Mucosa of stomach (tissue), 1 donor: ENCODE measurements around the gene TRAPPC2L.

Experiments
- H3K27me3 ChIP-seq: one replicate; pipeline ENCODE4 v1.7.0; 2013; ENCODE audit warnings: mild to moderate bottlenecking, low read length; ENCODE audit not compliant: control insufficient read depth, insufficient read depth
- H3K36me3 ChIP-seq: one replicate; pipeline ENCODE4 v1.7.0; 2013; ENCODE audit warnings: low read length; ENCODE audit not compliant: control insufficient read depth, insufficient read depth
- H3K4me1 ChIP-seq: one replicate; pipeline ENCODE4 v1.7.0; 2013; ENCODE audit warnings: mild to moderate bottlenecking, low read length; ENCODE audit not compliant: control insufficient read depth, insufficient read depth
- H3K4me3 ChIP-seq: one replicate; pipeline ENCODE4 v1.7.0; 2013; ENCODE audit warnings: low read length
- H3K9ac ChIP-seq: one replicate; pipeline ENCODE4 v1.7.0; 2013; ENCODE audit warnings: mild to moderate bottlenecking, low read length, moderate library complexity
- H3K9me3 ChIP-seq: one replicate; pipeline ENCODE4 v1.7.0; 2013; ENCODE audit warnings: mild to moderate bottlenecking, low read length, moderate library complexity; ENCODE audit not compliant: control insufficient read depth
- donor health status: Pancreatic carcinoma.

Gene TRAPPC2L

GRCh38 chr16:88813269-88814143, 43.4 kb upstream of the TRAPPC2L start:
- peaks cover 32% of the 10 kb centered on the region for H3K4me1 ChIP-seq
- H3K4me3 ChIP-seq: no peak overlapping the region

GRCh38 chr16:88814144-88814502, 42.8 kb upstream of the TRAPPC2L start:
- H3K4me1 ChIP-seq: peaks cover 32% of the 10 kb centered on the region
- no peaks in the 10 kb centered on the region for H3K9me3 ChIP-seq
- no peaks in the 10 kb centered on the region for H3K27me3 ChIP-seq
- H3K36me3 ChIP-seq: no peaks in the 10 kb centered on the region
- H3K9ac ChIP-seq: no peak overlapping the region
- H3K4me3 ChIP-seq: no peak overlapping the region

More at GRCh38 chr16:88813269-88814143, 43.4 kb upstream of the TRAPPC2L start:
- Histone ChIP-seq H3K9ac (no peak overlapping the region), H3K36me3 (no peaks in the 10 kb centered on the region), H3K27me3 (no peaks in the 10 kb centered on the region), H3K9me3 (no peaks in the 10 kb centered on the region)

- no peaks in the 10 kb centered on the region for H3K27me3 ChIP-seq
- H3K9me3 ChIP-seq: no peaks in the 10 kb centered on the region
- peaks cover 25% of the 10 kb centered on the region for H3K4me1 ChIP-seq
- H3K36me3 ChIP-seq: no peaks in the 10 kb centered on the region
- H3K4me3 ChIP-seq: no peak overlapping the region
- H3K9ac ChIP-seq: no peak overlapping the region
Observed at GRCh38 chr16:88815227-88815626, 41.7 kb upstream of the TRAPPC2L start.

GRCh38 chr16:88815901-88816589, 40.9 kb upstream of the TRAPPC2L start:
- Histone ChIP-seq H3K36me3 (no peaks in the 10 kb centered on the region), H3K27me3 (no peaks in the 10 kb centered on the region), H3K4me1 (peaks cover 17% of the 10 kb centered on the region), H3K4me3 (no peak overlapping the region), H3K9me3 (no peaks in the 10 kb centered on the region), H3K9ac (no peak overlapping the region)

GRCh38 chr16:88816736-88817535, 40.0 kb upstream of the TRAPPC2L start:
- Histone ChIP-seq H3K27me3 (no peaks in the 10 kb centered on the region), H3K4me3 (no peak overlapping the region), H3K36me3 (no peaks in the 10 kb centered on the region), H3K4me1 (peaks cover 16% of the 10 kb centered on the region), H3K9me3 (no peaks in the 10 kb centered on the region), H3K9ac (no peak overlapping the region)

- Histone ChIP-seq H3K36me3 (no peaks in the 10 kb centered on the region), H3K4me1 (peaks cover 9% of the 10 kb centered on the region), H3K9me3 (no peaks in the 10 kb centered on the region), H3K9ac (no peak overlapping the region), H3K4me3 (no peak overlapping the region), H3K27me3 (no peaks in the 10 kb centered on the region)
Observed at GRCh38 chr16:88817785-88818574, 38.9 kb upstream of the TRAPPC2L start.

- H3K4me1 ChIP-seq: peaks cover 5% of the 10 kb centered on the region
- H3K9ac ChIP-seq: no peak overlapping the region
- no peaks in the 10 kb centered on the region for H3K27me3 ChIP-seq
- no peaks in the 10 kb centered on the region for H3K36me3 ChIP-seq
- no peaks in the 10 kb centered on the region for H3K9me3 ChIP-seq
- H3K4me3 ChIP-seq: no peak overlapping the region
Observed at GRCh38 chr16:88818575-88818874, 38.4 kb upstream of the TRAPPC2L start.

GRCh38 chr16:88819126-88819525, 37.8 kb upstream of the TRAPPC2L start:
- Histone ChIP-seq H3K9me3 (no peaks in the 10 kb centered on the region), H3K27me3 (no peaks in the 10 kb centered on the region), H3K36me3 (no peaks in the 10 kb centered on the region), H3K4me1 (peaks cover 5% of the 10 kb centered on the region), H3K4me3 (no peak overlapping the region), H3K9ac (no peak overlapping the region)

GRCh38 chr16:88820385-88821025, 36.4 kb upstream of the TRAPPC2L start:
- Histone ChIP-seq H3K27me3 (no peaks in the 10 kb centered on the region), H3K9ac (no peak overlapping the region), H3K4me1 (peaks cover 5% of the 10 kb centered on the region), H3K4me3 (no peak overlapping the region), H3K36me3 (no peaks in the 10 kb centered on the region), H3K9me3 (no peaks in the 10 kb centered on the region)

- H3K36me3 ChIP-seq: no peaks in the 10 kb centered on the region
- H3K27me3 ChIP-seq: no peaks in the 10 kb centered on the region
- peaks cover 5% of the 10 kb centered on the region for H3K4me1 ChIP-seq
- H3K9me3 ChIP-seq: no peaks in the 10 kb centered on the region
- no peak overlapping the region for H3K9ac ChIP-seq
- H3K4me3 ChIP-seq: no peak overlapping the region
Observed at GRCh38 chr16:88821168-88821850, 35.6 kb upstream of the TRAPPC2L start.
